DMS53 treated with DMSO at 0.1 percent for 48 hours (cell line): ENCODE results near the gene ZMYM2.
"Not testable (repeated sequence)": the region's sequence is repeated elsewhere in the genome, so short reads cannot be mapped to it uniquely, and the experiment has no call there.

Experiments
- DNase-seq: peaks from one replicate; lab custom pipeline; 2025; ENCODE audit not compliant: unreplicated experiment; lab: John Stamatoyannopoulos, UW

ZMYM2 gene

DNA sequence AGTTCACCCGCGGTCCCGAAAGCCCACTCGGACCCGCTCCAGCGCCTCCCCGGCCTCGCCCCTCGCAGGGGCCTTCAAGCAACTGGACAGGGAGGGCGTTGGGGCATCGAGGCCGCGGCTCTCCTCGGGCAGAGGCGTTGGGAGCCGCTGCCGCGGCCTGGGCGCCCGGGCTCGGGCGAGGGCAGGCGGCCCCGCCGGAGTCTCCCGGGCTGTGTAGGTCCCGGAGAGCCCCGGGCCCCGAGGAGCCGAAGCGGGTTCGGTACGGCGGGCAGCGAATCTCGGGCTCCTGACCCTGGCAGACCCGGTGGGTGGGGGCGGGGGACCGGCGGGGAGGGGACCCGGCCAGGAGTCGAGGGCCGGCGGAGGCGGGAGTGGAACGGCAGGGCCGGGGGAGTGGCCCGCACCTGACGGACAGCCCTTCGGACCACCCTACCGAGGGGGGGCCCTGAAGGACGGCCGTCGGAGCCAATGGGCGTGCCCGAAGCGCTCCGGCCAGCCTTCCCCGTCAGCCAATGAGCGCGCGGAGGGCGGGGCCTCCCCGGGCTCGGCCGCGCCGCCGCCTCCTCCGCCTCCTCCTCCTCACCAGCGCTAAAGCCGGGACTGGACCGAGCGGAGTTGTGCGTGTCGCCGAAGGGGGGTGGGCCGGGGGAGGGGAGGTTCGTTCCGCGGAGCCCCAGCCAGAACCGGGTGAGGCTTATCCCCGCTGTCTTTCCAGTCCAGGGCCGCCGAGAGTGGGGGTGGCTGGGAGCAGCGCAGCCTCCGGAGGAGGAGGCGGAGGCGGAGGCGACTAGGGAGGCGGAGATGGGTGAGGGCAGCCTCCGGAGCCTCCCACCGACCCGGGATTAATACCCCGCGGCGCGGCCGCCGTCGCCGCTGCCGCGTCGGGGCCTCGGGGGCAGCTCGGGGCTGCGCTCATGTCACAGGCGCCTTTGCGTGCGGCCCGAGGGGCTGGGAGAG is at the start of gene ZMYM2:
ZMYM2 (plus strand) TSS at position 573 of the 957 bp plus-strand sequence. CDS start 34,346 bp downstream, outside the sequence.
- peak; percentile 89 for DNase-seq

DNA sequence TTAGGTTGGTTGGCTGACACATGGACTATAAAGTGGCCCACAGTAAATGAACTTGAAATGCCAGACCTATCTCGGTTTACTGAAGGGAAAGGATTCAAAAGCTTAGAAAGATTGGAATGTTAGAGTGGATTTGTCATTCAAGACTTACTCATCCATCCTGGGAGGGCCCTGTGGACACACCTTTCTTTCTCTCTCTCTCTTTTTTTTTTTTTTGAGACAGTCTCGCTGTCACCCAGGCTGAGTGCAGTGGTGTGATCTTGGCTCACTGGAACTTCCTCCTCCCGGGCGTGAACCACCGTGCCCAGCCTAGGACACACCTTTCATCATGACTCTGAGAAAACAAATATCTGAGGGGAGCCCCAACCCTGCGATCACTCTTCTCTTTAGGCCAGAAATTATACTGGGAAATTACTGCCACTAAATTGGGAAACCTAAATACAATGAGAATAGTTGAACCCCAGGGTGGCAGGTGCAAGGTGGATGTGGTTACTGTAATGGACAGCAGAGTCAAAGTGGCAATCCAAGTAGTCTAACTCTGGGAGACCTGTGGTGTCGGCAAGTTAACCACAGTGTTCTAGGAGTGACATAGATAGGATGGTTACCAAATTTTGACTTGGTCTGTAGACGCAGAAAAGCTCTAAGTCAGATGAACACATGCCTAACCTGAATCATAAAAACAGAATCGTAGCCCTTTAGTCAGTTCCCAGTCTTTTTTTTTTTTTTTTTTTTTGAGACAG is 48.0 kb upstream of the ZMYM2 start:
- no peak for DNase-seq

DNA sequence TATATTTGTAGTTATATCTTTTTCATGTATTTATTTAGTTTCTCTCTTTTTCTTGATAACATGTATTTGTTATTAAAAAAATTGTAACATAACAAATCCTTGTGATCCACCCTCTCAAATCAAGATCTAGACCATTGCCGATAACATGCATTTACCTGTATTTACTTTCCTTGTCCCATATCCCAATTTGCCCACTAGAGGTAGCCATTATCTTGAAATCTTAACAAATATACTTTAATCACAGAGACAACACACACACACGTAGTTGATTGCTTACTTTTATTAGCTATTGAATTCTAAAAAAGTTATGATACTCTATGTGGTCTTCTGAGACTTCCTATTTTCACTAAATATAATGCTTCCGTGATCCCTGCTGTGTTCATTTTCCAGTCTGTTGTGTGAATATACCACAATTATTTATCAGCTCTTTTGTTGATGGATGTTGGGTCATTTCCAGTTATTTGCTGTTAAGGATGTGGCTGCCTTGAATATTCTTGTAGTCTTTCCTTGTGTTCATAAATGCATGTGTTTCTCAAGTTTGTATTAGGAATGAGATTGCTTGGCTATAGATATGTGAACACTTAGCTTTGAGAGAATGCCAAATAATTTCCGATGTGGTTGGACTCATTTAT is 31.3 kb upstream of the ZMYM2 start:
- DNase-seq, result peak; percentile 26

DNA sequence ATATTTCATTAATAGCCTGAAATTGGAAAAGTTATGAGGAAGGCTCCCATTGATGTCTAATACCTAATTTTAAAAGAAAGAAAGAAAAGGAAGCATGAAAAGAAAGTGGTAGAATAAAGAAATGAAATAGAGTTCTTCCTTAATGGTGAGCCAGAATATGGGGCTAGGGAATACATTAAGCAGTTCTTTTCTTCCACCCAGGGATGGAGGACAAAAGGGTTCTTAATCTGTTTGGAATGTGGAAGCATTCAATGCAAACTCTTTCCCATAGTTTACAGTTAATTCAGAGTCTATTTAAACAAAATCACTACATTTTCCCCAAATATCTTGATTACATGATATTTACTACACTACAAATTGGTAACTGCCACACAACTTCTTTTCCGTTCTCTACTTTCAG is 18.4 kb upstream of the ZMYM2 start:
- DNase-seq, result no peak

DNA sequence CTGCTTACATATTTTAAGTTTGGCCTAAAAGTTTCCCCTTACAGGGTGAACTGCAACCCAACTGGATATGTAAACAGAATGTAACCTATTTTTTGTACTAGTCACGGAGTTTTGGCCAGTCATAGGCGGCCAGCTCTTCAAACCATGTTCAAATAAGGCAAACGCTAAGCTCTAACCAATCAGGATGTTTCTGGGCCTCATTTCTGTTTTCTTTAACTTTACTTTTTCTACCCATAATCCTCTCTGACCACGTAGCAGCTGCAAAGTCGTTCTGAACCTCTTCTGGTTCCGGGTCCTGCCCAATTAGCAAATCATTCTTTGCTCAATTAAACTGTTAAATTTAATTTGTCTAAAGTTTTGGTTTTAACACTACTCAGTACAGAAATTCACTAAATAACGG is 8.2 kb upstream of the ZMYM2 start:
- DNase-seq, result no peak

DNA sequence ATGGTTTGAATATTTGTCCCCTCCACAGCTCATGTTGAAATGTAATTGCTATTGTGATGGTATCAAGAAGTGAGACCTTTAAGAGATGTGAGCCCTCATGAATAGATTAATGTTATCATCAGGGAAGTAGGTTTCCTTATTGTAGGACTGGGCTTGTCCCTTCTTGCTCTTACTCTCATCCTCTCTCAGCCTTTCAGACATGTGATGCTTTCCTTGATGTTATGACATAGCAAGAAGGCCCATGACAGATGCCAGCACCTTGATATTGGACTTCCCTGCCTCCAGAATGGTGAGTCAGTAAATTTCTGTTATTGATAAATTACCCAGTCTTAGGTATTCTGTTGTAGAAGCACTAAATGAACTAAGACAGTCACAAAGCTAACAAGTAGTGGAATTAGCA is 5.7 kb upstream of the ZMYM2 start:
- DNase-seq, result no peak

DNA sequence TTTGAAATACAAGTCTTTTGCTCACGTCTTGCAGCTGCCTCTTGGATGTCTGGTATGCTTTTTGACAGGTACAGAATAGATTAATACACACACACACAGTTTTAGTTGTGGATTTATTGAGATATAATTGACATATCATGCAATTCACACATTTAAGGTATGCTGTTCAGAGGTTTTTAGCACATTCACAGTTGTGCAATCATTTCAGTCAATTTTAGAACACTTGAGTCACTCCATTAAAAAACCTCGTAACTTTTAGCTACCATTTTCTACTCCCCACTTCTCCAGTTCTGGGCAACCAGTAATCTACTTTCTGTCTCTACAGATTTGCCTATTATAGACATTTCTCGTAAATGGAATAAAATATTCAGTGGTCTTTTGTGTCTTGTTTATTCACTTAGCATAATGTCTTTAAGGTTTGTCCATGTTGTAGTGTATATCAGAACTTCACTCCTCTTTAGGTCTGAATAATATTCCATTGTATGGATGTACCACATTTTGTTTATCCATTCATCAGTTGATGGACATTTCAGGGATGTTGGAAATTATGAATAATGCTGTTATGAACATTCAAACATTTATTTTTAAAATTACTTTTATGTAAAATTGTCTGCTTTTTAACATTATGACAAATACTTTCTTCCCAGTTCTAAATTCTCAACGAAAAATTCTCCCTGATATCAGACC is 2.5 kb upstream of the ZMYM2 start:
- no peak for DNase-seq

DNA sequence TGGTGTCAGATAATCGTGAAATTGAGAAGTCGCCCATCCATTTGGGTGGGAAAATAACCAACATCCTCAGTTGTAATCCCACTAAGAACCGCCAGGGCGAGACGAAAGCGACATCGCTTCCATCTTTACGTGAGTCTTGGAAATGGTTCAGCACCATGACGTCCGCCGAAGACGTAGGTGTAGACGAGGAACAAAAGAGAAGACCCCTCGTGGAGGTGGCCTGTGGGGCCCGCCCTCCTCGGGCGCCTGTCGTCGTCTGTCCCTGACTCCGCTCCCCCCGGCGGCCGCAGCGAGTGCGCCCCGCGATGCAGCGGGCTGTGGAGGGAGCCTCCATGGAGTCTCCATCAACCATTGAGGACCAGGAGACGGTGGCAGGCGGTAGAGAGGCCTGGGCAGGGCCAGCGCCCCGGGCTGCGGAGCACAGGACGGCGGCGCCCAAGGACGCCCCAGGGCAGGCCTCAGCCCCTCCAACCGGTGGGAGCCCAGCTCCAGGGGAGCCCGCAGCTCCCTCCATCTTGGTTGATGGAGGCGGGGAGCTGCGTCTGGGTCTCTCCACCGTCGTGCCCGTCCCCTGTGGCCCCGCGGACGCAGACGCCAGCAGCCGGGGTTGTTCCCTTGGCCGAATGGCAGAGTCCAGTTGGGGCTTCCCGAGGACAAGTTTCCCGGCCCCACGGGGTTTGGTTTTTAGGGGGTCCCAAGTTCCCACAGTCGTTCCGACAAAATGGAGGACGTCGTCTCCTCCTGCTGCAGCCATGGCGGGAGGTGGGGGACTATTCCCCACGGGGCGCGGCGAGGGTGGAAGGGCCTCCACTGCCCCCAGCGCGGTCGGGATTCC is 990 bp upstream of the ZMYM2 start:
- peak; percentile 58 for DNase-seq

DNA sequence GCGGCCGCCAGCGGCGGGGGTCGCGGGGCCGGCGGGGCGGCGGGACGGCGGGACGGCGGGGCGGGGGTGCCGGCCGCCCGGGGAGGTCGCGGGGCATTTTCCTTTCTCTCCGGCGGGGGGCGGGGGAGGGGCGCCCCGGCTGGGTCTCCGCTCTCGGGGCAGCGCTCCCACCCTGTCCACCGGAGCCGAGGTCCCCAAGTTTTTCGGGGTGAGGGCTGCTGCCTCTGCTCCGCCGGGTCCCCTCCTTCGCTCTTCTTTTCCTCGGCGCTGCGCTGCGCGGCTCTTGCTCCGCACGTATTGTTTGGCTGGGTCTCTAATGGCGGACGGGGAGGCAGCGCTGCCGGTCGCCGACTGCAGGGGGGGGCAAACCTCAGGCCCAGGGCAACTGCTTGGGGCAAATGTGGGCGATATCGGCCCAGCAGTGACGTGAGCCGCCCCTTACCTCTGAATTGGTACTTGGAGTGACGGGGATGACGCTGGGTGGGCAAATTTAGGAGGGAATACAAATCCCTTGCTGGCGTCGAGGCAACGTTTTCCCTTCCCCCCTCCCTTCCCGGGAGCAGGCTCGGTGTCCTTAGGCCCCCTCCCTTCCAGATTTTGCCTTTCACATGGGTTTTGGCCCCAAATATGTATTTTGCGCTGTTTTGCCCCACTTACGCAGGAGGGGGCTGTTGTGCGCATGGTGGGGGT is 759 bp downstream of the ZMYM2 start:
- DNase-seq, result peak; percentile 54

DNA sequence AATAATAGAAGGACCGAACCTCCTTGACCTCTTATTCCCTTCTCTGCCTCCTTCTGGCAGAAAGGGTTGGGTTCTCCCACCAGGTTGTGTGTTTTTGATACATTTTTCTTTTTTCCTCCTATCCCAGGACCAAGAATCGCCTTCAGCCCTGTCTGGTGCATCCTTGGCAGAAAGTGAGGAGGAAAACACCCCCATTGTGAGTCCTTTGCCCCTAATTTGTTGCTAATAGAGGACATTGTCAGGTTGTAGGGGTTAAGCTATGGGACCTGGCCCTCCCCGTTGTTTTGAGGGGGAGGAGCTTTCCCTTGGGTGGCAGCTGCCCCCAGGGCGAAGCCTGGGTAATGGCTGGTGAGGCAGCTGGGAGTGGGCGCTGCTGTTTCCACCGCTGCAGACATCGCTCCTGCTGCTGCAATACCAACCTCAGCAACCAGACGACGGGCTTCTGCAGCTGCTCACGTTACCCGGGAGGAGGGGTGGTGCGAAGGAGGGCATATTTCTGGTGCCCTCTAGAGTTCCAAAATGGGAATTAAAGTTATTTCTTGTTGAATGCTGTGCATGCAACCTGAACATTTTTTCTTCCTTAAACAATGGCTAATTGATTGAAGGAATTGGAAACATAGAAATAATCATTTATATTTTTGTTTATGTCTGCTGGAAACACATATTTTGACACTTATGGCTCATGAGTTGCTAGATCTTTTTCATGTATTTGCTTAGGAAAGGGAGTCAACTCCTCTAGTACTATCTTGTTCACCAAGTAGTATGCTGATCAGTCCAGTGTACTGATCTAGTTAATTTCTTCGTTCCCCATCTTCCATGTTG is 1.5 kb downstream of the ZMYM2 start:
- DNase-seq, result peak; percentile 87

DNA sequence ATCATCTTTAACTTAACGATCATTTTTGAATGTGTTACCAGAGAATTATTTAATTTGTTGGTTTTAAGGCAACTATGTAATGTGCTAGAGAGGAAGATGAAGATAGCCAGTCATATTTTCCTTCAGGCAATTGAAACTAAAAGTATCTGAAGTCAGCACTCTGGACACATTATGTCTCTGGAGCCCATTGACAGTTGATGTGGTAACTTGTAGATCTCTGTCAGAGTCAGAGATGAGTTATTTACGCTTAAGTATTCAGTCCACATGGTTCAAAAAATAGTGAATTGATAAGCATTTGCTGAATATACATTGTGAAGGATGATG is 2.1 kb downstream of the ZMYM2 start:
- DNase-seq, result no peak

DNA sequence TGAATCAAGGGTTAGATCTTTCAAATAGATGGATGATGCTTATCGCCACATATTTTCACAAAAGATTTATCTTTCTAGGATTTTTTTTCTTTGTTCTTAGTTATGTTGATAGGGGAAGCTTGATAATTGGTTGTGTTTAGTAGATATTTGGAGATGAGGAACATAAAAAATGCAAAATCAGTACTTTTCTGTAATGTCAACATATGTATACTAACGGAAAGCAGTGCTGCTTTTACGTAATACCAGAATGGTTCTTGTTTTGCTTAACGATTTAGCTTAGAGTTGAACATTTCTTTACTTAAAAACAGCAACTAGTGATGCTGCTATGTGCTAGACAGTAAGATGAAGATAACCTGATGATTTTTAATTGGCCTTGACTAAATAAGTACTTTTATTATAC is 3.0 kb downstream of the ZMYM2 start:
- DNase-seq, result no peak

DNA sequence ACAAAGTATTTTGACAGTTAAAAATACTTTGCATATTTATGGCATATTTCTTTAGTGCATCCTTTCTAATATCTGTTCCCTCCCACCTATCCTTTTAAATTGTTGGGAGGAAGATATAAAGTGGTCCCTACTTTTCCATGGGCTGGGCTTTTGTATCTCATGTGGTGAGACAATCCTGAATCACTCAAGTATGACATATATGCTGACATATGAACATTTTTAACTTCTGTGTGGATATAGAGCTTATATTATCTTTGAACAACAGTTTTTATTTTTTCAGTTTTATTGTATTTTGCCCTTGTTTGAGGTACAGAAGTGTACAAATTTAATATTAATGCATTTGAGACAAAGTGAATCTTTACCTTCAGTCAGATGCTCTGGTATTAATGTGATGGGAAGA is 3.4 kb downstream of the ZMYM2 start:
- no peak for DNase-seq

DNA sequence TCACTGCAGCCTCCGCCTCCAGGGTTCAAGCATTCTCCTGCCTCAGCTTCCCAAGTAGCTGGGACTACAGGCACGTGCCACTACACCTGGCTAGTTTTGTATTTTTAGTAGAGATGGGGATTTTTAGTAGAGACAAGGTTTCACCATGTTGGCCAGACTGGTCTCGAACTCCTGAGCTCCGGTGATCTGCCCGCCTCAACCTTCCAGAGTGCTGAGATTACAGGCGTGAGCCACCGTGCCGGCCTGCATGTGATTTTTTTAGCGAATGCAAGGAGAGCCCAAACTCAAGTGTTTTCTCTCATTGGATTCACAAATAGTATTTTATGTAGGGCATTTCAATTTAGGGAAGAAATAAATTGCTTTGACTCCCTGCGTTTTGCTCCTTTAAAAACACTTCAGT is 4.4 kb downstream of the ZMYM2 start:
- no peak for DNase-seq

DNA sequence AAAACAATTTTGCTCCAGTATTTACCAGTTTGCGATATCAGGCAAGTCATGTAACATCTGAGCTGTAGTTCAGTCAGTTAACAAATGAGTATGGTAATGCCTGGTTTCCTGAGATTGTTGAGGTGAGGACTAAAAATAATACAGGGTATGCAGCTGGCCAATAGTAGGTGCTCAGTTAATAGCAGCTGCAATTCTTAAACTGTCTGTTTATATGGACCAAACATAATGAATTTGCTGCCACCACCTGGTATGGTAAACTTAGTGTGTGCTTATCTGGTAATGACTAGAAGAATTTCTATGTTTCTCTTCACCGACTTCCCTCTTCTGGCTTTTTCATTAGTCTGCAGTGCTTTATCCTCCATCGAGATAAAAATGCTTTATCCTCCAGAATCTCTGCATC is 9.1 kb downstream of the ZMYM2 start:
- no peak for DNase-seq

DNA sequence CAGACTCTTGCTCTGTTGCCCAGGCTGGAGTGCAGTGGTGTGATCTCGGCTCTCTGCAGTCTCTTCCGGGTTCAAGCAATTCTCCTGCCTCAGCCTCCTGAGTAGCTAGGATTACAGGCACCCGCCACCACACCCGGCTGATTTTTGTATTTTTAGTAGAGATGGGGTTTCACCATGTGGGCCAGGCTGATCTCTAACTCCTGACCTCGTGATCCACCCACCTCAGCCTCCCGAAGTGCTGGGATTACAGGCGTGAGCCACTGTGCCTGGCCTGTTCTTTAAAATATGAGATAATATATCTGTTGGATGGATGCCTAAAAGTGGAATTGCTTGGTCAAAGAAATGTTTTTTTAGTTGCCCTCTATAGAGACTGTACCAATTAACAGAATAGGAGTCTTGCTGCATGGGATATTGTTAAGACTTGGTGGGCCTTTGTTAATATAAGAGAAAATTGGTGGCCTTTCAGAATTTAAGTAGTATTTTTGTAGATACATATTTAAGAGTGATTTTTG is 16.0 kb downstream of the ZMYM2 start:
- DNase-seq, result not testable (repeated sequence)

DNA sequence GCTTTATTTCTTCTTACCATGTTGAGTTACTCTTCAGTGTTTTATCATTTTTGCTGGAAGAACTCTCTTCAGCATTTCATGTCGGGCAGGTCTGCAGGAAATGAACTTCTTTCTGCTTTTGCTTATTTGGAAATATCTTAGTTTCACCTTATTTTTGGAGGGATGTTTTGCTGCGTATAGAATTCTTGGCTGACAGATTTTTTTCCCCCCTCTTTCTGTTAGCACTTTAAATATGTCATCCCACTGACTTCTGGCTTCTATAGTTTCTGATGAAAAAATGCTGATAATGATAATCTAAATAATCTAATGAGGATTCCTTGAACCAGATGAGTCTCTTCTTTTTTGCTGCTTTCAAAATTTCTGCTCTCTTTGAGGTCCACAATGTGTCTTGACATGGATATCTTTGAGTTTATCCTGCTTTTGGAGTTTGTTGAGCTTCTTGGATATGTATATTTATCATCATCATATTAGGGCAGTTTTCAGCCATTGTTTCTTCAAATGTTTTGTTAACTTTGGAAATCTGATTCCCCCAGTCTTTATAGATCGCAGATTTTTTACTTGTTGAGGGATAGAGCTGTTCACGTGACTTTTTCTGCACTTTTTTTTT is 20.4 kb downstream of the ZMYM2 start:
- no peak for DNase-seq

DNA sequence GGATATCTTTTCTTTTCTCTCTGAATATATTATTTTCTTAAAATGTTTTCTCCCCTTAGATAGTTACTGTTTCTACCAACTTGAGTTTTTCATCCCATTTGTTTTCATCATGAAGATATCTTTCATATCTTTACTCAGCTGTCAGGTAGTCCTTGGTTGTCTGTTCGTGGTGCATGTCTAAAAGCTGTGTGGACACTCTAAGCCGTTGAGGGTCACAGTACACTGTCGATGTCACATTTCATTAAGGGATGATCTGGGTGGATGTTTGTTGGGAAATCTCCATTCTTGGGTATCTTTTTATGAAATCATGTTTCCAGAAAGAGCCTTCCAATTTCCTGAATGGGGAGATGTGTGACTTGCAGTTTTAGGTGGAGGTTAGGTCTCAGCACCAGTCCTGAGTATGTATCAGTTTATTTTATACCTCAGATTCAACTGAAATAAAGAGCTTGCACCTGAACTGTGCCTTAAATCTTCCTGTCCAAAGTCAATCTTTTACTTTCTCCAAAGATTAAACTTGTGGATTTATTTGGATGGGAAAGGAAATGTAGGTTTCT is 23.2 kb downstream of the ZMYM2 start:
- no peak for DNase-seq
